GM12801 (cell line): Measurements from ENCODE around the gene GLIS1.

ENCODE experiments used
- CTCF ChIP-seq: IDR thresholded peaks from one replicate; pipeline ENCODE4 v1.5.1; 2011; ENCODE audit warnings: control low read depth; ENCODE audit not compliant: insufficient read length; ENCODE audit errors: extremely low read depth

The GLIS1 gene

GRCh38 chr1:53716150-53716549 is 22.8 kb downstream of the GLIS1 start:
- no peak for TF ChIP-seq CTCF

GRCh38 chr1:53715478-53715877 is 23.5 kb downstream of the GLIS1 start:
- no peak for TF ChIP-seq CTCF

GRCh38 chr1:53712276-53712675 is 26.7 kb downstream of the GLIS1 start:
- no peak for TF ChIP-seq CTCF

GRCh38 chr1:53710584-53710983 is 28.4 kb downstream of the GLIS1 start:
- no peak for TF ChIP-seq CTCF

- TF ChIP-seq CTCF: no peak
Observed at GRCh38 chr1:53708687-53709086, 30.3 kb downstream of the GLIS1 start.

- no peak for TF ChIP-seq CTCF
Observed at GRCh38 chr1:53706356-53706755, 32.6 kb downstream of the GLIS1 start.

GRCh38 chr1:53705446-53706096 is 33.4 kb downstream of the GLIS1 start:
- TF ChIP-seq CTCF: no peak
